ENCODE measurements around the gene PADI4.
A peak's percentile ranks its signal among the peaks of the same experiment; 100 is the strongest.
"Not testable (repeated sequence)": the region's sequence is repeated elsewhere in the genome, so short reads cannot be mapped to it uniquely, and the experiment has no call there.

Gene PADI4

GRCh38 chr1:17313530-17314309 is 5.7 kb downstream of the PADI4 start:
- no peak for DNase-seq (ENCODE audit: low read depth in 2 of 2, low spot score in 1 of 2)

GRCh38 chr1:17314491-17314971 is 6.5 kb downstream of the PADI4 start:
- DNase-seq (ENCODE audit: low read depth in 2 of 2, low spot score in 1 of 2): no peak

DNA sequence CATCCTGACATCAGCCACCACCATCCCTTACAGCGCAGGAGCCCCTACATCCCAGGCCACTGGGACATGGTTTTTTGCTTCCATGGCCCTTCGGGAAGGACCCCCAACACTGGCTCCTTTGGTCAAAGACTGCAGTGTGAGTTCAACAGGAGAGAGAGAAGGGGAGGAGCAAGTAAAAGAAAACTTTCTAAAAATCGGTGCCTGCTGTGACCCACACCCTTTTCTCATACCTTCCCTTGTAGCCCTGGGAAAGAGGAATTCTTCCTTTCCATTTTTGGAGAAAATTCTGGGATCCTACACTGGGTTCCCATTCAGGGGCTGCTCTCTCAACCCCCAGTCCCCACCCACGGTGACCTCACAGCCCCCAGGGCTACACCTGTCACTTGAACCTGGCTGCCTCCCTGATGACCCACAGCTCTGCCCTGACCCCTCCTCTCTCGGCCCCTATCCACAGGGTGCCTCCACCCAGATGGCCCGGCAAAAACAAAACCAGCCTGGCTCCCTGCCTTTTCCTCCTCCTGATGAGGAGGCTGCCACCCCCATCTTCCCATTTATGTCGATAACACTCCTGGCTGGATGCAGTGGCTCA is 7.6 kb downstream of the PADI4 start:
- DNase-seq (ENCODE audit: low read depth in 2 of 2, low spot score in 1 of 2): no peak

GRCh38 chr1:17316704-17317103 is 8.7 kb downstream of the PADI4 start:
- no peak for DNase-seq (ENCODE audit: low read depth in 2 of 2, low spot score in 1 of 2)

- DNase-seq (ENCODE audit: low read depth in 2 of 2, low spot score in 1 of 2): no peak
Measured at GRCh38 chr1:17318262-17318661, 10.3 kb downstream of the PADI4 start.

DNA sequence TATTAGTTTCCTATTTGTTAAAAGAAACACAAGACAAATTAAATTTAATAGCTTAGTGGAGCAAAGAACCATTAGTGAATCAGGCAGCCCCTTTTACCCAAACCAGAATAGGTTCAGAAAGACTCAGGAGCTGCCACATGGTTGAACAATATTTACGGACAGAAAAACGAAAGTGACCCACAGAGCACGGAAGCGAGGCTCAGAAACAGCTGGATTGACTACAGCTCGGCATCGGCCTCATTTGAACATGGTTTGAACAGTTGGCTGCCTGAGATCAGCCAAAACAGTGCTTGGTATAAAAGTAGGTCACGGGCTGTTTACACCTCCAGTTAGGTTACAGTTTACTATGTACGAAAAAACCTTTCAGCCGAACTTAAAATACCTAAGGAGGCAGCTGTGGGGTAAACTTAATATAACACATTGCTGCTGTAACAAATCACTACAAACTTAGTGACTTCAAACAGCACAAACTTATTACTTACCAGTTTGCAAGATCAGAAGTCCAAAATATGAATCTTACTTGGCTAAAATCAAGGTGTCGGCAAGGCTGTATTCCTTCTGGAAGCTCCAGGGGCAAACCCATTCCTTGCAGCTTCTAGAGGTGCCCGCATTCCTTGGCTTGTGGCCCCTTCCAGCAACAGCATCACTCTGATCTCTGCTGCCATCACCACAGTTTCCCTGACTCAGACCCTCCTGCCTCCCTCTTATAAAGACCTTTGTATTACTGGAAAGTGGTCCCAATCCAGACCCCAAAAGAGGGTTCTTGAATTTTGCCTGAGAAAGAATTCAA is 11.8 kb downstream of the PADI4 start:
- DNase-seq (ENCODE audit: low read depth in 2 of 2, low spot score in 1 of 2): no peak

- DNase-seq (ENCODE audit: low read depth in 2 of 2, low spot score in 1 of 2): not testable (repeated sequence)
Measured at GRCh38 chr1:17321857-17322390, 13.9 kb downstream of the PADI4 start.

- DNase-seq (ENCODE audit: low read depth in 2 of 2, low spot score in 1 of 2): no peak
Measured at GRCh38 chr1:17328855-17329254, 20.9 kb downstream of the PADI4 start.

DNA sequence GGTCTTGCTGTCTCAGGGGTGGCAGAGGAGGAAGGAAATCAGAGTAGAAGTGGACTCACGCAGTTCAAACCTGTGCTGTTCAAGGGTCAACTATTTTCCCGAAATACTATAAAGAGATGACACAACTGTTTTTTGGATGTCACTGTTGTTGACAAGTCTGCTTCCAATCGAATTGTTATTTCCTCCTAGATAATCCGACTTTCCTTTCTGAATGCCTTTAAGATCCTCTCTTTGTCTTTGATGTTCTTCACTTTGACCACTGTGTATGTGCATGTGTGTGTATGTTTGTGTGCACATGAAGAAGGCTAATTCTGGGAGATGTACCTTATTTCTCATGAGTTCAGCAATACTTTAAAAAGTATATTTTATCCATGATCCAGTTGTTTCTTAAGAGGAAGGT is 21.6 kb downstream of the PADI4 start:
- DNase-seq (ENCODE audit: low read depth in 2 of 2, low spot score in 1 of 2): no peak

- DNase-seq (ENCODE audit: low read depth in 2 of 2, low spot score in 1 of 2): no peak
Measured at GRCh38 chr1:17330856-17331255, 22.9 kb downstream of the PADI4 start.

DNA sequence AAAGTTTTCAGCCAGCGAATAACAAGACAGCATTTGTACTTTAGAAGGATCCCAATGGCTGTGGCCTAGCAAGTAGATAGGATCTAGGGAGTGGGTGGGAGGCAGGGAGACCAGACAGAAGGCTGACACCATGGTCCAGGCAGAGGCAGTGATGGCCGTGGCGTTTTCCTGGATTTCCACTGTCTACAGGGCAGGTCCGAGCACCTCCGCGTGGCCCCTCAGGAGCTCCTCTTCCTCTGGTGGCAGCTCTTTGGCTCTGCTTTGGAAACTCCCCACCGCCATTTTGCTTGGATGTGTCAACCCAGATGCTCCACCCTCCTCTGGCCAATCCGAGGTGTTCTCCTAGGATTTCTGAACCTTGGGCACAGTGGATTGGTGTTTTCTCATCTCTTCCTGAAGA is 25.1 kb downstream of the PADI4 start:
- no peak for DNase-seq (ENCODE audit: low read depth in 2 of 2, low spot score in 1 of 2)

DNA sequence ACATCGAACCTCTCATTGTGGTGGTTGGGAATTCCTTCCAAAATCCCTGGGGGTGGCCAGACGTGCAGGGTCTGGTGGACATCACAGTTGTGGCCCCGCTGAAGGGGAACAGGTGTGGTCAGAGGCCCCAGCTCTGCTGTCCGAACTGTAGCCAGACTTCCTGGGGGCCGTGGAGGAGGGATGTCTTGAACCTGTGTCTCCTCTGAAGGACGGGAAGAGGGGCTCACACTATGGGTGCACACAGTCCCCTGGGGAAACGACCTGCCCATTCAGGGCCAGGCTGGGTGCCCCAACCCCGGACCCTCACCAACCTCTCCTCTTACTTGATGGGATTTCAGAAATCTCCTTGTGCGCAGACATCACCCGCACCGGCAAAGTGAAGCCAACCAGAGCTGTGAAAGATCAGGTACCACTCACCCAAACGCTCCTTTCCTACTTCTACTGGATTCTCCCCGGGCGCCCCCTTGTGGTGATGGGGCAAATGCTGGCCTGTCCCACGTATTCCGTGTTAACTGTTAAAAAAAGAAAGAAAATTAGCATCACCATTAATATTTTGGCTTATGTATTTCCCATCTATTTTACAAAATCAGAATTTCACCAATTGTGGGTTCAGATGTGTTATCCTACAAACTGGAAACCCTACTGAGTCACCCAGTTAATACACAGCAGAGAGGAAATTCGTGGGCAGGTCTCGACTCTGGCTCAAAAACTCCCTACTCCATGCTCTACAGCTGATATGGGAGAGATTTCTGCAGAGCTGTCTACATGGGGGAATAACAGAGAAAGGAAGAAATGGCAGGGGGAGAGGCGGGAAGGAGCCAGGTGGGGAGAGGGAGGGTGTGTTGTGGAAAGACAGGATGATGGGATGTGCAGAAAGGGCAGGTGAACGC is 28.1 kb downstream of the PADI4 start:
- peak; percentile 24 to 27 for DNase-seq (ENCODE audit: low read depth in 2 of 2, low spot score in 1 of 2)

- DNase-seq (ENCODE audit: low read depth in 2 of 2, low spot score in 1 of 2): no peak
Measured at GRCh38 chr1:17338706-17339493, 30.9 kb downstream of the PADI4 start.

DNA sequence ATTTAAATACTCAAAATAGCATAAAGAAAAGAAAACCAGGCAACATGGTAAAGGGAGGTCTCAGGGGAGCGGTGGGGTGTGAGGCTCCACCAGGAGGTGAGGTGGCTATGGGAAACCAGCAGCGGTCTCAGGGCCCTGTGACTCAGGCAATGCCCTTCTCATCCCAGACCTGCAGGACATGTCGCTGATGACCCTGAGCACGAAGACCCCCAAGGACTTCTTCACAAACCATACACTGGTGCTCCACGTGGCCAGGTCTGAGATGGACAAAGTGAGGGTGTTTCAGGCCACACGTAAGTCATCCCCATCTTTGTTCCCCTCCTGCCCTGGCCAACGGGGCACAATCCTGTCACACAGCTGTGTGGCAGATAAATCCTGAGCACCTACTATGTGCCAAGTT is 31.5 kb downstream of the PADI4 start:
- DNase-seq (ENCODE audit: low read depth in 2 of 2, low spot score in 1 of 2): no peak

- no peak for DNase-seq (ENCODE audit: low read depth in 2 of 2, low spot score in 1 of 2)
Measured at GRCh38 chr1:17340358-17340757, 32.4 kb downstream of the PADI4 start.

DNA sequence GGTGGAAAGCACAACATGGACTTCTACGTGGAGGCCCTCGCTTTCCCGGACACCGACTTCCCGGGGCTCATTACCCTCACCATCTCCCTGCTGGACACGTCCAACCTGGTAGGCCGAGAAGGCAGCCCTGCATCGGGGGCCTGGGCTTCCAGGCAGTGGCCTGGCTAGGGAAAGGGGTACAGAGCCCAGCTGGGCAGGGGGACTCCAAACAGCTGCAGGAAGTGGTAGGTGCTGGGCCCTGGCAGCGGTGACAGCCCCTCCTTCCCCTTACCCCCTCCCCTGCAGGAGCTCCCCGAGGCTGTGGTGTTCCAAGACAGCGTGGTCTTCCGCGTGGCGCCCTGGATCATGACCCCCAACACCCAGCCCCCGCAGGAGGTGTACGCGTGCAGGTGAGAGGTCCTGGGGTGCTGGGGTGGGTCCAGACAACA is 34.0 kb downstream of the PADI4 start:
- no peak for DNase-seq (ENCODE audit: low read depth in 2 of 2, low spot score in 1 of 2)

- not testable (repeated sequence) for DNase-seq (ENCODE audit: low read depth in 2 of 2, low spot score in 1 of 2)
Measured at GRCh38 chr1:17345506-17345905, 37.5 kb downstream of the PADI4 start.

DNA sequence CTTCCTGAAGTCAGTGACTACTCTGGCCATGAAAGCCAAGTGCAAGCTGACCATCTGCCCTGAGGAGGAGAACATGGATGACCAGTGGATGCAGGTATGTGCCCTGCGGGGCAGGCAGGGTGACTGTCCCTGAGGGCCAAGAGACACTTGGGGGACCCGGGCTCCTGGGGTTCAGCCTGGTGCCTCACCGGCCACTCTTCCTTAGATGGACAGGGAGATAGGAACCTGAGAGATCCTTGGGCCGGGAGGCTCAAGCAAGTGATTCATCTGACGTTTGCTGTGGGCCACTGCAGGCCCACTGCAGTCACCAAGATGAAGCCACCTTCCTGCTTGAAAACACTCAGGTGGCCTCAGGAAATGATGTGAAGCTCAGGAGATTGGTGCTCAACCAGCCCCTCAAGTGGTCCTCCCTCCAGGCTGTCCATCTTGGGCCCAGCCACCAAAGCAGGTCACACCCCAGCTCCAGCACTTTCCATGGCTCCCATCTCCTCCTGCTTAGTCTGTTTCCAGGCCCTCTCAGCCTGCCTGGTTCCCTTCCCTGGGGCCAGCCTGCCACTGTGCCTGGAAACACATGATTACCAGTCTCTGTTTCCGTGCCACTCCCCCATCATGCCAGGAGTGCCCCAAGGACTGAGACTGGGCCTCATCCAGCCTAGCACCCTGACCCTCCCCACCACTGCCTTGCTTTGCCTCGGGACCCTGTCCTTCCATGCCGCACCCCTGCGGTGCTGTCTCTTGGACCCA is 38.2 kb downstream of the PADI4 start:
- DNase-seq (ENCODE audit: low read depth in 2 of 2, low spot score in 1 of 2): no peak

Data from stimulated activated CD8-positive, alpha-beta memory T cell treated with anti-CD3 and anti-CD28 coated beads, Interleukin-4, amount 100 ng/mL, for 1 hour (primary cell).